Subcutaneous adipose tissue (tissue), 4 donors: ENCODE data around the gene STAT1. TPM values are rescaled to one million over a fixed set of nuclear protein-coding genes. Genes with fewer than 3 reads are reported as not detected.

Source experiments
- total RNA-seq, 4 donors: library from RNA; depleted of rRNA; stranded (reverse); fragments of >200 nt; gene quantifications; one replicate each; pipeline ENCODE4 v1.1.0, GENCODE V29; 2016
- TF ChIP-seq, protein P1 (sequence below): fragments of 450-650 bp; IDR thresholded peaks from one replicate; pipeline ENCODE4 v1.5.1; 2016; ENCODE audit warnings: low read depth, mild to moderate bottlenecking, control low read depth, antibody characterized with exemption, moderate library complexity

Gene STAT1
- total RNA-seq, 4 donors from 2014 or later, result 55.5 to 123 (median 70.8) TPM

GRCh38 chr2:191006997-191007783 lies 6.8 kb downstream of the STAT1 start:
- TF ChIP-seq, protein P1, sequence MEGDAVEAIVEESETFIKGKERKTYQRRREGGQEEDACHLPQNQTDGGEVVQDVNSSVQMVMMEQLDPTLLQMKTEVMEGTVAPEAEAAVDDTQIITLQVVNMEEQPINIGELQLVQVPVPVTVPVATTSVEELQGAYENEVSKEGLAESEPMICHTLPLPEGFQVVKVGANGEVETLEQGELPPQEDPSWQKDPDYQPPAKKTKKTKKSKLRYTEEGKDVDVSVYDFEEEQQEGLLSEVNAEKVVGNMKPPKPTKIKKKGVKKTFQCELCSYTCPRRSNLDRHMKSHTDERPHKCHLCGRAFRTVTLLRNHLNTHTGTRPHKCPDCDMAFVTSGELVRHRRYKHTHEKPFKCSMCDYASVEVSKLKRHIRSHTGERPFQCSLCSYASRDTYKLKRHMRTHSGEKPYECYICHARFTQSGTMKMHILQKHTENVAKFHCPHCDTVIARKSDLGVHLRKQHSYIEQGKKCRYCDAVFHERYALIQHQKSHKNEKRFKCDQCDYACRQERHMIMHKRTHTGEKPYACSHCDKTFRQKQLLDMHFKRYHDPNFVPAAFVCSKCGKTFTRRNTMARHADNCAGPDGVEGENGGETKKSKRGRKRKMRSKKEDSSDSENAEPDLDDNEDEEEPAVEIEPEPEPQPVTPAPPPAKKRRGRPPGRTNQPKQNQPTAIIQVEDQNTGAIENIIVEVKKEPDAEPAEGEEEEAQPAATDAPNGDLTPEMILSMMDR, result no peak

DNA sequence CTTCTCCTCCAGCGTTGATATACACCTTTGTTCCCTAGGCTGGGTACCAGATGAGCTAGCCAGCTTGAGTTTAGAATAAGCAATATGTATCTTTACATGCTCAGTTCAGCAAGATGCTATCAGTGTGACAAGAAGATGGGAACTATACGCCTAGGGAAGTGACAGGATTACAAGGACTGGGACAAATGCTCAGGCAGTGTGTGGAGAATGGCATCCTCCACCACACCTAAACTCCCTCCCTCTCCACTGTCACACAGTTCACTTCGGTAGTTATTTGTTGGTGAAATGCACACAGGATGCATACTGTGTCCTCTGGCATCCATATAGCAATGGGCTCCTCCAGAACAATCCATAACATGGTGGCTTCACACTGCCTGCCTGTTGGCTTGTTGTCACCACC lies 7.7 kb downstream of the STAT1 start:
- TF ChIP-seq, protein P1, result no peak

GRCh38 chr2:191003405-191004309 lies 10.3 kb downstream of the STAT1 start:
- TF ChIP-seq, protein P1, result no peak

- TF ChIP-seq, protein P1, result no peak
Observed at GRCh38 chr2:191001624-191002023, 12.3 kb downstream of the STAT1 start.

- TF ChIP-seq, protein P1, result no peak
Observed at GRCh38 chr2:191001032-191001431, 12.9 kb downstream of the STAT1 start.

DNA sequence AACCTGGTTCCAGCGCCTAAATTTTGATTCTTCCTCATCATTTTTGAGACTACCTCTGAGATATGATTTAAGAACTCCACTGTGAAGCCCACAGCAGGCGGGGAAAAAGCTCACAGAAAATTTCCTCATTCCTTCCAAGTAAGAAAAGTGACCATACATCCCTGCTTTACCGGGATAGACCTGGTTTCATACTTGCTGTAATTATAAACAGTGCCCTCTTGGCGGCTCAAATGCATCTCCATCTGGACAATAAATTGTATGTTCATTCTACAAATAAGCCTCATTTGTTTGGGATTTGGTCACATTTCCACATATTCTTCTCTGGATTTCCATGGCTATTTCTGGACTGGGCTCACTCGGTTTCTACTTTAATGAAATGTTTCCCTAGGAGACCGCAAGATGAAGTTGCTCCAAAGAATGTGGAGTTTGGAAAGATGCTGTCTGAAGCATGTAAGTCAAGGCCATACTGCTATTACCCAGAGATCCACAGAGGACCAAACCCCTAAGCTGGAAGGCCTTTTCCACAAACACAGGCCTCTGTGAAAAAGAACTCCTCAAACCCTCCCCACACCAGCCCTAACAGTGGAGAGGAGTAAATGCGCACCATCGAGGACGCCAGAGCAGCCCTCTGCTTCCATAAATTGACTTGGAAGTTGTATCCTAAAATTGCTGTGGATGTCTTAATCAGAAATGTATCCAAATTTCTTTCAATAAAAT lies 13.9 kb downstream of the STAT1 start:
- TF ChIP-seq, protein P1, result no peak

GRCh38 chr2:190999058-190999457 lies 14.9 kb downstream of the STAT1 start:
- TF ChIP-seq, protein P1, result no peak
